Keratinocyte (primary cell): ENCODE data around the gene IGF1R.

Source experiments
- EZH2 ChIP-seq: IDR thresholded peaks from one replicate; pipeline ENCODE4 v1.6.1; 2012; ENCODE audit warnings: inconsistent platforms, mild to moderate bottlenecking, low read length, moderate library complexity
- TF ChIP-seq, protein P1 (sequence below), 3 experiments: IDR thresholded peaks in 1 of 3; conservative IDR thresholded peaks in 1 of 3; optimal IDR thresholded peaks in 1 of 3; 2 replicates in 2 of 3; 3 replicates in 1 of 3; pipeline versions ENCODE3 to v1.5.1; 2011; ENCODE audit warnings: low read length in 3 of 3, mild to moderate bottlenecking in 3 of 3, moderate library complexity in 2 of 3, control low read depth in 1 of 3, inconsistent platforms in 1 of 3; ENCODE audit not compliant: insufficient read depth in 2 of 3; ENCODE audit errors: extremely low read depth in 1 of 3

DNA sequence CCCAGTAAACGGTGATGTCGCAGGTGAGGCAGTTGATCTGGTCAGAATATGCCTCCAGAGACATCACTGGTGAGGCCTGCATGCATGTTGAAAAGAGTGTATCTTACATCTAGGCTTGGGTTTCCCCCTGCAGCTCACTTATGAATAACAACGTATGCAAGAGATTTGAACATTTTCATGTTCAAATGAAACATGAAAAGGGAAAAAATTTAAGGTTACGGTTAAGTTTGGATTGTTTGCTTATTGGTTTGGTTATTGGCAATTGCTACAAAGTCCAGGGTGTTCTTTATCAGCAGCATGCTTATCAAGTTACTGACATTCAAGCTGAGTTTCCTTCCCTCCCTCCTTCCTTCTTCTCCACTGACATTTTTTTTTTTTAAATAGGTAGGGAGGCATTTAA, 123.2 kb downstream of the IGF1R start:
- TF ChIP-seq, protein P1, sequence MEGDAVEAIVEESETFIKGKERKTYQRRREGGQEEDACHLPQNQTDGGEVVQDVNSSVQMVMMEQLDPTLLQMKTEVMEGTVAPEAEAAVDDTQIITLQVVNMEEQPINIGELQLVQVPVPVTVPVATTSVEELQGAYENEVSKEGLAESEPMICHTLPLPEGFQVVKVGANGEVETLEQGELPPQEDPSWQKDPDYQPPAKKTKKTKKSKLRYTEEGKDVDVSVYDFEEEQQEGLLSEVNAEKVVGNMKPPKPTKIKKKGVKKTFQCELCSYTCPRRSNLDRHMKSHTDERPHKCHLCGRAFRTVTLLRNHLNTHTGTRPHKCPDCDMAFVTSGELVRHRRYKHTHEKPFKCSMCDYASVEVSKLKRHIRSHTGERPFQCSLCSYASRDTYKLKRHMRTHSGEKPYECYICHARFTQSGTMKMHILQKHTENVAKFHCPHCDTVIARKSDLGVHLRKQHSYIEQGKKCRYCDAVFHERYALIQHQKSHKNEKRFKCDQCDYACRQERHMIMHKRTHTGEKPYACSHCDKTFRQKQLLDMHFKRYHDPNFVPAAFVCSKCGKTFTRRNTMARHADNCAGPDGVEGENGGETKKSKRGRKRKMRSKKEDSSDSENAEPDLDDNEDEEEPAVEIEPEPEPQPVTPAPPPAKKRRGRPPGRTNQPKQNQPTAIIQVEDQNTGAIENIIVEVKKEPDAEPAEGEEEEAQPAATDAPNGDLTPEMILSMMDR (optimal IDR thresholded peaks at IDR 0.05 in 1 of 3, IDR thresholded peaks at IDR 0.05 in 1 of 3, conservative IDR thresholded peaks at IDR 0.05 in 1 of 3; ENCODE audit: extremely low read depth in 1 of 3, insufficient read depth in 2 of 3, low read length in 3 of 3) = no peak
- no peak for TF ChIP-seq EZH2
